GM21619 (cell line): Measurements from ENCODE around the gene RNF152.

Source experiments
- ATAC-seq: cut with Tn5 transposase; IDR thresholded peaks from one replicate; pipeline ENCODE4 v1.9.1; 2021; ENCODE audit not compliant: unreplicated experiment

Gene RNF152, protein sequence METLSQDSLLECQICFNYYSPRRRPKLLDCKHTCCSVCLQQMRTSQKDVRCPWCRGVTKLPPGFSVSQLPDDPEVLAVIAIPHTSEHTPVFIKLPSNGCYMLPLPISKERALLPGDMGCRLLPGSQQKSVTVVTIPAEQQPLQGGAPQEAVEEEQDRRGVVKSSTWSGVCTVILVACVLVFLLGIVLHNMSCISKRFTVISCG

DNA sequence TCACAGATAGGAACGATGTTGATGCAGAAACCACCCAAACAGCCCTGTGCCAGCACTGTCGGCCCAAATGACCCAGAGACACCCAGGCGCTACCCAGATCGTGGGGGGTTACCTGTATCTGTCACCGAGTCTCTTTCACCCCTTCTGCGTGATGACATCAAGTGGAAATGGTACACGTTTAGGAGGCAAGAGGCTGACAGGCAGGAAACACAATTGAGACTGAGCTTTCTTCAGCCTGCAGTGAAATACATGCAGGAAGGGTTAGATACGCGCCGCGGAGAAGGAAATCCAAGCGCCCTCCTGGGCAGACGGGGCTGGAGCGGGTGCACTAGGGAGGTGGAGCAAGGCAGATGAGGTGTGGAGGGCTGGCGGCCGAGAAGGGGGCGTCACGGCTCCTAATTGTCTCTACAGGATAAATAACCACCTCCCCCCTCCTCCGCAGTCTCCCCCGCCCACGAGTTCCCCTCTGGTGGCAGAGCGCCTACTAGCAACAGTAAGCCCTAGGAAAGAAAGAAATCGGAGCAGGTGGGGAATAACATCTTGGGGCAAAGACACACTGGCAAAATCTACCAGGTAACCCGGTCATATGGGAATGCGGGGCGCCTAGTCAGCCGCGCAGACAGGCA lies at the start of gene RNF152:
Gene RNF152, minus strand, starts transcription at position 325 of the 626 bp plus-strand sequence. CDS start 76,544 bp downstream, outside the sequence.
- no peak for ATAC-seq

DNA sequence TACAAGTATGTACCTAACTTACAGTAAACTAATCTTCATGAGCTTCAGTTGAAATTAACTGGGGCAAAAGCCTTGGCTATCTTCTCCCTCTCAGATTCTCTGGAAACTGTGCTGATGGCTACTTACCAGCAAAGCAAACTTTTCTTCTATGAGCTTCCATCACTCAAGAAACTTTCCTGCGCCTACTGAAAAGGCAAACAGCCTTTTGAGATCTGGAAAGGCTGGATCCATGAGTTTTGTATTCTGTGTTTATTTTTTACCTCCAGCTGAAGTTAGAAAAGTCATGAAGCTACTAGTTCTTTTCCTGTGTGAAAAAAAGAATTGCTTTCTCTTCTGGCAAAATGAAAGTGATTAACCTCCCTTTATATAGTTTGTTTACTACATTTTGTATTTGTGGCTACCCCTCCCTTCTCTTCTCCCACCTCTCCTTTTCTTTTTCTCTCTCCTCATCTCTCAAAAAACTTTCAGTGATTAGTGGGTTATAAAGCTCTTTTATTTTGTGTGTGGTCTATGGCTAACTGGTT lies 49.2 kb upstream of the RNF152 start:
- ATAC-seq: no peak

- ATAC-seq: peak; percentile 74
Measured at GRCh38 chr18:61939046-61939674, 46.4 kb upstream of the RNF152 start.

GRCh38 chr18:61935362-61935761 lies 42.6 kb upstream of the RNF152 start:
- no peak for ATAC-seq

GRCh38 chr18:61931654-61932379 lies 39.0 kb upstream of the RNF152 start:
- no peak for ATAC-seq

DNA sequence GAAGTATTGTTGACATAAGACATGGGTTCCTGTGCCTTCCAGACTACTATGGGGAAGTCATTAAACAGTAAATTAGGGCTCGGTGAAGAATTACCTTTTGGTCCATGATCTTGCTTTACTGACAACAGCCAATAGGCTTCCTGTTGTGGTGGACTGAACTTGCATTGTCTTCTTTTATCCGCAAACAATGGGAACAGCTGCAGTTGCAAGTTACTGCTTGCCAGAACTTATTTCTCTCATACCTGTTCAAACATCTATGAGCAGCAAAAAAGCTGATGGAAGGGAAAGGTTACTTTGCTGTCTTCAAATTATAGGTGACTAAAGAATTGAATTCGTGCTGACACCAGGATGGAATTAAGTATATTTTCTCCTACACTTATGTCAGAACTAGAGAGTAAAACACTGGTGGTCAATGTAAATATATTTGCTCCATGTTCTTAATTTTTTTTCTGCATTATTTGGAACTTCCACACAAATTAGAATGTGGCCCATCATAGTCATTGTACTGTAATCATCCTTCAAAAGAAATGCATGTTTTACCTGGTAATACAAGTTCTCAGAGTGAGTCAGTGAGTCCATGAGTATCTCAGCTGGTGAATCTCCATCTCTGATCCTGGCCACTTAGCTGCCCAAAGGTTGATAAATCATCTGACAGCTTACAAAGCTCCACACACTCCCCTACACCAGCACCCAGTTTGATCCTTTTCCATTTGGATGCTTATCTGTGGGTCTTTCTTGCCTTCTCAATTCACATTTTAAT lies 37.3 kb upstream of the RNF152 start:
- no peak for ATAC-seq

GRCh38 chr18:61926532-61926931 lies 33.7 kb upstream of the RNF152 start:
- no peak for ATAC-seq

DNA sequence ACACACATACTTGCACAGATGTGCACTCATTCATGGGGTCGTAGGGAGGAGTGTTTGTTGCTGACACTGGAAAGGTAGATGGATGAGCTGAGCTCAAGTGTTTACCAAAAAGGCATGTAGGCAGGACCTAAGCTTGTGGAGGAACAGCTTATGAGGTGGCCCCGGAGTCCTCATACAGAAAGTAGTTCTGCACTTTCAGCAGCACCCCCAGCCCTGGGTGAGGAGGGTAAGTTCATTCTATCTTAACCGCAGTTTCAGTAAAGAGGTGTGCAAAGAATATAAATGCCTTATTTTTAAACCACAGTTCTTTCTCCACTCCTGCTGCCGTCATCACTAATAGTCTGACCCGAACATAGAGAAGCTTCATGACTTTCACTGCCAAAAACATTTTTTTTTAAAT lies 31.7 kb upstream of the RNF152 start:
- ATAC-seq: no peak

GRCh38 chr18:61922435-61922834 lies 29.6 kb upstream of the RNF152 start:
- ATAC-seq: no peak

GRCh38 chr18:61921621-61922235 lies 28.9 kb upstream of the RNF152 start:
- no peak for ATAC-seq

DNA sequence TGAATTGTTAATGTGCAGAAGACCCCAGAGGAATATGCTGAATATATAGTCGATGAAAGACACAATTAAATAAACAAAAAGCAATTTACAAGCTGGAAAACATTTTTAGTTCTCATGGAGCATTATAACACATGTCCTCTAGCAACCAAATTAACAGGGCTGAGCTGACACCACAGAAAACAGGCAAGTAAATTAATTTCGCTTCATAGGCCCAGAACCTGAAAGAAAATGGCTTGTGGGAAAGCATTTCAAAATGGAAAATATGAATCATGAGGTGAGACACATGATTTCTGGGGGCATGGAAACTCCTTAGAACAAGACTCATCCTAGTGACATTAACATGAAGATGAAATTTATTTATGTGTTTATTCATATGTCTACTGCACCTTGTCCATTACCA lies 25.0 kb upstream of the RNF152 start:
- no peak for ATAC-seq

- ATAC-seq: no peak
Measured at GRCh38 chr18:61912476-61912875, 19.7 kb upstream of the RNF152 start.

- ATAC-seq: no peak
Measured at GRCh38 chr18:61910101-61910500, 17.3 kb upstream of the RNF152 start.

DNA sequence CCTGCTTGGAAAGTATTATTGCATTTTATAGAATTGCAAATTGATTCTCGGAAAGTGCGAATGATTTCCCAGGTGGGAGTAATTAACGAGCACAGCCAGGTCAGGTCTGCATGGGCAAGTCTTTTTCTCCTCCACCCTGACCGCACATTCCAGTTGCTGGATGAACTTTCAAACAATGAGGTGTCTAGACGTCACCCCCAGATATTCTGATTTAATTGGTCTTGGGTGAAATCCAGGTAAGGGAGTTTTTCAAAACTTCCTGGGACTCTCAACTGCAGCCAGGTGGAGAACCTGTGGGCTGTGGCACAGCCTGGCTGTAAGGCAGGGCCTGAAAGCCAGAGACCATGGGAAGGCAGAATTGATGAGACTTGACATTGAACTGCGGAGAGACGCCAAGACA lies 15.9 kb upstream of the RNF152 start:
- no peak for ATAC-seq

- peak; percentile 96 for ATAC-seq
Measured at GRCh38 chr18:61901323-61901986, 8.6 kb upstream of the RNF152 start.

- ATAC-seq: no peak
Measured at GRCh38 chr18:61900504-61901281, 7.9 kb upstream of the RNF152 start.

DNA sequence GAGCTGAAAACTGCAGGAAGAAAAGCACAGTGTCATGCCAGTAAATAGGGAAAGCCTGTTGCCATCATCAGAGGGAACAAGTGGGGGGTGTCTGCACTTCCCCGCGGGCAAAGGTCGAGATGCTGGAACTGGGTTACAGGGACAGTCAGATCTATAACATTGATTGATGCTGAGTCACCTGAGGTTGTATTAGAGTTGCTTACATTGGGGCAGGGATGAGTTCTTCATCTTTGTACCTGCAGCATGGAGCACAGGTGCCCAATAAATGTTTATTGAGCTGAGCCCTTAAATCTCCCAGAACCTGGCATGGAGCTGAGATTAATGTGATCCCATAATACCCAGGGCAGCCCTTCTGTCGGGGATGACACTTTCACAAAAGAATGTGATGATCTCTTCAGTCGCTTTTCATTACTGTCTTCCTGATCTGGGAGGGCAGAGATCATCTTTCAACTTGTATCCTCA lies 5.9 kb upstream of the RNF152 start:
- no peak for ATAC-seq

DNA sequence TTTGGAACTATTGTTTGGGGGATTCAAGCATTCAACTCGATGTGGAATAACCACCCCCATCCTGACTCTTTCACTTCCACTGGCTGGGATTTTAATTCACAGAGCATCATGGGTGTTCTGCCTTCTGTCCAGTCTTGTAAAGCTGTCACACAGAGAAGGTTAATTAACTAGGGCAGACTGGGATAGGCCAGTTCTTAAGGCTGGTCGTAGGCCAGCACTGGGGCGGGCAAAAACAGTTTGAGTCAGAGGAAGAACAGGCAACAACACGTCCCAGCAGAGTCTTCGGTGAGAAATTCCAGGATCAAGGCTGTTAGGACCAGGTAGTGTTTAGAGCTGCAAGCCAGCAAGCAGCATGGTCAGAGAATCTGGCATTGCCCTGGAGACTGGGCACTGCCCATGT lies 4.0 kb upstream of the RNF152 start:
- no peak for ATAC-seq

DNA sequence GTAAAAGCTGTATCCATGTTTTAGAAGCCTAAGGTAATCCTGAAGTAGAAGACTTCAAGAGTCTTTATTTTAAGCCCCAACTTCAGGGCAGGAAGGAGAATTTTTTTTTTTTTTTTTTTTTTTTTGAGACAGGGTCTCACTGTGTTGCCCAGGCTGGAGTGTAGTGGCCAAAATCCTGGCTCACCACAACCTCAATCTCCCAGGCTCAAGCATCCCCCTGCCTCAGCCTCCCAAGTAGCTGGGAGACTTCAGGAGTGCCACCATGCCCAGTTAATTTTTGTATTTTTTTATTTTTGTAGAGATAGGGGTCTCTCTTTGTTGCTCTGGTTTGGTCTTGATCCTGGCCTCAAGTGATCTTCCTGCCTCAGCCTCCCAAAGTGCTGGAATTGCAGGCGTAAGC lies 3.3 kb upstream of the RNF152 start:
- ATAC-seq: no peak
